ENCODE measurements around the gene CRKL.

The CRKL gene

GRCh38 chr22:20976291-20976877 is 59.2 kb downstream of the CRKL start:
- no peak overlapping the region for H3K4me3 ChIP-seq (ENCODE audit: low read length)
- no peak for DNase-seq (ENCODE audit: low read depth, low spot score)

- no peak overlapping the region for H3K4me3 ChIP-seq (ENCODE audit: low read length)
- no peak for DNase-seq (ENCODE audit: low read depth, low spot score)
Observed at GRCh38 chr22:20977019-20977418, 59.8 kb downstream of the CRKL start.

GRCh38 chr22:20977516-20978170 is 60.4 kb downstream of the CRKL start:
- DNase-seq (ENCODE audit: low read depth, low spot score), result no peak

GRCh38 chr22:20978419-20978818 is 61.2 kb downstream of the CRKL start:
- H3K4me3 ChIP-seq (ENCODE audit: low read length), result no peak overlapping the region
- DNase-seq (ENCODE audit: low read depth, low spot score), result no peak

More at GRCh38 chr22:20977516-20978170, 60.4 kb downstream of the CRKL start:
- no peak overlapping the region for H3K4me3 ChIP-seq (ENCODE audit: low read length)

- no peak overlapping the region for H3K4me3 ChIP-seq (ENCODE audit: low read length)
- DNase-seq (ENCODE audit: low read depth, low spot score), result no peak
Observed at GRCh38 chr22:20979243-20979809, 62.1 kb downstream of the CRKL start.

GRCh38 chr22:20979940-20980453 is 62.8 kb downstream of the CRKL start:
- DNase-seq (ENCODE audit: low read depth, low spot score), result no peak
- H3K4me3 ChIP-seq (ENCODE audit: low read length), result no peak overlapping the region

- no peak for DNase-seq (ENCODE audit: low read depth, low spot score)
- peak overlapping the region; percentile 87; the same call in 1 of the 2 replicates for H3K4me3 ChIP-seq (ENCODE audit: low read length)
Observed at GRCh38 chr22:20980523-20980922, 63.3 kb downstream of the CRKL start.

- DNase-seq (ENCODE audit: low read depth, low spot score), result no peak
- peak overlapping the region; percentile 87 for H3K4me3 ChIP-seq (ENCODE audit: low read length)
Observed at GRCh38 chr22:20980938-20981722, 63.9 kb downstream of the CRKL start.

GRCh38 chr22:20981787-20982562 is 64.8 kb downstream of the CRKL start, which contains the start of gene LZTR1:
Gene LZTR1, plus strand, starts transcription at chr22:20982297. Its CDS starts 75 bp downstream, at chr22:20982372.
- peak; percentile 72 for DNase-seq (ENCODE audit: low read depth, low spot score)
- peak within 1 kb of the TSS; percentile 87 for H3K4me3 ChIP-seq (ENCODE audit: low read length)

- peak overlapping the region; percentile 87 for H3K4me3 ChIP-seq (ENCODE audit: low read length)
- DNase-seq (ENCODE audit: low read depth, low spot score), result no peak
Observed at GRCh38 chr22:20982563-20982882, 65.3 kb downstream of the CRKL start.

- H3K4me3 ChIP-seq (ENCODE audit: low read length), result peak overlapping the region; percentile 87
- no peak for DNase-seq (ENCODE audit: low read depth, low spot score)
Observed at GRCh38 chr22:20983081-20983771, 66.0 kb downstream of the CRKL start.

GRCh38 chr22:20985720-20986119 is 68.5 kb downstream of the CRKL start:
- H3K4me3 ChIP-seq (ENCODE audit: low read length), result no peak overlapping the region
- no peak for DNase-seq (ENCODE audit: low read depth, low spot score)

- H3K4me3 ChIP-seq (ENCODE audit: low read length), result no peak overlapping the region
- no peak for DNase-seq (ENCODE audit: low read depth, low spot score)
Observed at GRCh38 chr22:20986365-20986764, 69.2 kb downstream of the CRKL start.

GRCh38 chr22:20987375-20987774 is 70.2 kb downstream of the CRKL start:
- DNase-seq (ENCODE audit: low read depth, low spot score), result no peak
- H3K4me3 ChIP-seq (ENCODE audit: low read length), result no peak overlapping the region

- H3K4me3 ChIP-seq (ENCODE audit: low read length), result no peak overlapping the region
- DNase-seq (ENCODE audit: low read depth, low spot score), result no peak
Observed at GRCh38 chr22:20988573-20989322, 71.5 kb downstream of the CRKL start.

GRCh38 chr22:20989323-20990138 is 72.3 kb downstream of the CRKL start:
- DNase-seq (ENCODE audit: low read depth, low spot score), result no peak
- no peak overlapping the region for H3K4me3 ChIP-seq (ENCODE audit: low read length)

Data from Jurkat, Clone E6-1 (cell line).